Measurements from ENCODE around the gene TOMM40L.
"Not testable (repeated sequence)": the region's sequence is repeated elsewhere in the genome, so short reads cannot be mapped to it uniquely, and the experiment has no call there.

TOMM40L gene

DNA sequence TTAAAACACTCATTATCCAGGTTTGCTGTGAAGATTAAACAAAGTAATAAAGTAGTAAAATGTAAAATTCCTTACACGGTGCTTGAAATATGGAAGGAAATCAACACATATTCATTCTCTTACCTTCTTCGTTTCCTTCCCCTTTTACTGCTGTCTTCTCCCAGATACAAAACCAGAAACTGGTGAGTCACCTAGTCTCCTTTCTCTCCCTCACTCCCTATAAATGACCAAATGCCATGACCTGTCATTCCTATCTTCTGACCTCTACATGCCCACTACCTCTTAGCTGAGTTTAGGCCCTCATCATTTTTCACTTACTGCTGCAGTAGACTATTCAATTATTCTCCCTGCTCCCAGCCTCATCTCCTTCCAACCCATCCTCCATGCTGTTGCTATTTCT is 16.5 kb downstream of the TOMM40L start:
- DNase-seq (ENCODE audit: low read depth, low spot score): no peak
- no peak overlapping the region for H3K4me3 ChIP-seq (ENCODE audit: low read length)

DNA sequence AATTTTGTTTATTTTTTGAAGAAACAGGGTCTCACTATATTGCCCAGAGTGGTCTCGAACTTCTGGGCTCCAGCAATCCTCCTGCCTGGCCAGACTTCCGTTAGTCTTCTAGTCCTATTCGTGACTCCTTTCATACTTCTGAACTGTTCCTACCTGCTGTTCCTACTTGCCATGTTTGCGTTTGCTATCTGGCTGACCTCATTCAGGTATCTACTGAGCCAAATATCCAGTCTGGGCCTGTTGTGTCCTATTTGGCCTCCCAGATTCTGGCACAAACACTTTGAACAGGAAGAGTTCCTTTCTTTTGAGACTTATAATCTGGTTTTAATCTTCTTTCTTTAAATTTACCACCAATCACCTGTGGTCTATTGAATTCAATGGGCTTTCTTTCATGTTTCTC is 19.0 kb downstream of the TOMM40L start:
- no peak for DNase-seq (ENCODE audit: low read depth, low spot score)
- H3K4me3 ChIP-seq (ENCODE audit: low read length): no peak overlapping the region

GRCh38 chr1:161250100-161250499 is 24.2 kb downstream of the TOMM40L start:
- H3K4me3 ChIP-seq (ENCODE audit: low read length); DNase-seq (ENCODE audit: low read depth, low spot score): not testable (repeated sequence)

DNA sequence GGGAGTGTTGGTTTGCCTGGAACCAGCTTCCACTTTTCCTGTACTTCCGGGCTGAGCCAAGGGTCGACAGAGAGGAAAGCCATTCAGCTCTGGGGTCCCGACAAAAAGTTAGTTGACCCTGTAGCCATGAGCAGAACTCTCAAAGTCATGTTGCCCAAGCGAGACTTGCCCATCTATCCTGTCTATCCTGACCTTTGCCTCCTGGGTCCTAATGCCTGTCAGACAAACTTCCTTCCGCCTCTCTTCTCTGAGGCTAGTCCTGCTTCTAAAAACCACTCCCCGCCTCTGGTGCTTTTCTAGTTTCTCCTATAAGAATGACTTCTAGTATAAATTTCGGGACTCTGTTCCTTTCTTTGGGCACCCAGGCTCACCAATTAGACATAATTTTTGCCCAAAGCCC is 25.0 kb downstream of the TOMM40L start:
- no peak for DNase-seq (ENCODE audit: low read depth, low spot score)
- H3K4me3 ChIP-seq (ENCODE audit: low read length): no peak overlapping the region

- DNase-seq (ENCODE audit: low read depth, low spot score): no peak
- no peak overlapping the region for H3K4me3 ChIP-seq (ENCODE audit: low read length)
Observed at GRCh38 chr1:161251579-161251978, 25.7 kb downstream of the TOMM40L start.

- DNase-seq (ENCODE audit: low read depth, low spot score); H3K4me3 ChIP-seq (ENCODE audit: low read length): not testable (repeated sequence)
Observed at GRCh38 chr1:161255302-161255701, 29.4 kb downstream of the TOMM40L start.

DNA sequence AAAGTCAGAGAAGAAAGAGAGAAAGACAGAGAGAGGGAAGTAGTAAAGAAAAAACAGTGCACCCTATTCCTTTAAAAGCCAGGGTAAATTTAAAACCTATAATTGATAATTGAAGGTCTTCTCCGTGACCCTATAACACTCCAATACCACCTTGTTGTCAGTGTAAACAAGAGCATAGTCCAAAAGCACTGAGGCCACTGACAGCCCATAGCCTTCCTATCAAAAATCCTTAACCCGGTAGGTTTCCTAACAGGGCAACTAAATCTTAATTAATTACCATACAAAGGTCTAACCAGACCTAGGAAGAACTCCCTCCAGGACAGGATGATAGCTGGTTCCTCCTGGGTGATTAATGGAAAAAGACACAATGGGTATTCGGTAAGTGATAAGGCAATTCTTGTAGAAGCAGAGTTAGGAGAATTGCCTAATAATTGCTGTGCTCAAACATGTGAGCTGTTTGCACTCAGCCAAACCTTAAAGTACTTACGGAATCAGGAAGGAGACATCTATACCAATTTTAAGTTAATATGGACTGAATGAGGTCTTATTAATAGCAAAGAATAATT is 30.2 kb downstream of the TOMM40L start:
- DNase-seq (ENCODE audit: low read depth, low spot score); H3K4me3 ChIP-seq (ENCODE audit: low read length): not testable (repeated sequence)

DNA sequence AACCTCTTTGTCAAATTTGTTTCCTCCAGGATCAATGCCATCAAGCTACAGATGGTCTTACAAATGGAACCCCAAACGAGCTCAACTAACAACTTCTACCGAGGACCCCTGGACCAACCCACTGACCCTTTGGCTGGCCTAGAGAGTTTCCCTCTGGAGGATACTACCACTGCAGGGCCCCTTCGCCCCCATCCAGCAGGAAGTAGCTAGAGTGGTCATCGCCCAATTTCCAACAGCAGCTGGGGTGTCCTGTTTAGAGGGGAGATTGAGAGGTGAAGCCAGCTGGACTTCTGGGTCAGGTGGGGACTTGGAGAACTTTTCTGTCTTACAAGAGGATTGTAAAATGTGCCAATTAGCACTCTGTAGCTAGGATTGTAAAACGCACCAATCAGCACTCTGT is 31.2 kb downstream of the TOMM40L start:
- H3K4me3 ChIP-seq (ENCODE audit: low read length); DNase-seq (ENCODE audit: low read depth, low spot score): not testable (repeated sequence)

GRCh38 chr1:161258439-161259344 is 32.8 kb downstream of the TOMM40L start, which contains the start of gene PCP4L1:
Gene PCP4L1, plus strand, starts transcription at chr1:161258745. Its CDS starts 230 bp downstream, at chr1:161258975.
- no peak within 1 kb of the TSS for H3K4me3 ChIP-seq (ENCODE audit: low read length)
- DNase-seq (ENCODE audit: low read depth, low spot score): no peak

- H3K4me3 ChIP-seq (ENCODE audit: low read length): no peak overlapping the region
Observed at GRCh38 chr1:161259345-161259702, 33.5 kb downstream of the TOMM40L start.

DNA sequence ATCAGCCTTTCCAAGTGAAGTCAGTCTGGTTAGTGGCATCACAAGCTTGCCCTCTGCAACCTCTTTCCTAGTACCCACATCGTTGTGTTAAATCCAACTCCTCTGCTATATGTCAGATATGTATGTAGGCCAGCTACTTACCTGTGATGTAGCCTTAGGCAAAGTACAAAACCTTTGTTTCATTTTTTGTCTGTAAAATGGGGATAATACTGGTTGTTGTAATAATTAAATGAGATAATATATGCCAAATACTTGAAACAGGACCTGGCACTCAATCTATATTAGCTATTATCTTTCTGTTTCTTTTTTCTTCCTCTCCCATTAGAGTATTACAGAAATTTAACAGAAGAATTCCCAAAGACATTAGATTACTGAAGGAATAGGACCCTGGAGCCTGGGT is 33.9 kb downstream of the TOMM40L start:
- H3K4me3 ChIP-seq (ENCODE audit: low read length): no peak overlapping the region
- DNase-seq (ENCODE audit: low read depth, low spot score): no peak

More at GRCh38 chr1:161259345-161259702, 33.5 kb downstream of the TOMM40L start:
- DNase-seq (ENCODE audit: low read depth, low spot score): no peak

- no peak overlapping the region for H3K4me3 ChIP-seq (ENCODE audit: low read length)
- DNase-seq (ENCODE audit: low read depth, low spot score): peak; percentile 5
Observed at GRCh38 chr1:161260376-161261260, 34.8 kb downstream of the TOMM40L start.

GRCh38 chr1:161261261-161262235 is 35.7 kb downstream of the TOMM40L start:
- H3K4me3 ChIP-seq (ENCODE audit: low read length): no peak overlapping the region
- DNase-seq (ENCODE audit: low read depth, low spot score): no peak

DNA sequence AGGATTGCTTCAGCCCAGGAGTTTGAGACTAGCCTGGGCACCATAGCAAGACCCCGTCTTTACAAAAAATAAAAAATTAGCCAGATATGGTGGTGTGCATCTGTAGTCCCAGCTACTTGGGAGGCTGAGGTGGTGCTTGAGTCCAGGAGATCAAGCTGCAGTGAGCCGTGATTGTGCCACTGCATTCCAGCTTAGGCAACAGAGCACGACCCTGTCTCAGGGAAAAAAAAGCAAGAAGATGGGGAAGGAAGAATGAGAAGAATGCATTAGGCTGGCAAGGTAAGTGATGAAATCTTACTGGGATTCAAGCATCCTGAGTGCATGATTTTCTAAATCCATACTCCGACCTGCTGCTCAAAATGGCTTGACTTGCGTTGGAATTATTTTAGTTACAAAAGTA is 39.4 kb downstream of the TOMM40L start:
- no peak for DNase-seq (ENCODE audit: low read depth, low spot score)
- no peak overlapping the region for H3K4me3 ChIP-seq (ENCODE audit: low read length)

DNA sequence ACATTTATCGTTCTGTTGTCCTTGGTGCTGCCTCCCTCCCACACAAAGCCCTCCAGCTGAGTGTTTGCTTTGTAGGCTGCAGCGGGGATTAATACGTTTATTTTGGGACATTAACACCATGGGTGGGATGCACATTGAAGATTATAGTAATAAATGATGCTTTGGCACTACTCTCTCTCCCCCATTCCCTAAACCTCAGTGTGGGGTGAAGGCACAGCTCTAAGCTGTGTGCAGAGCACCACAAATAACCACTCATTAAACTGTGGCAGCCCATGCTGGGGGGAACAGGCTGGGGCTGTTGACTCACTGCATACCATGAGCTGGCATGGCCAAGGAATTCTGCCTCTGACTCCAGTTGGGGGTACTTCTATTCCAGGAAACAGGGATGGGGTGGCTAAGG is 40.3 kb downstream of the TOMM40L start:
- no peak for DNase-seq (ENCODE audit: low read depth, low spot score)
- H3K4me3 ChIP-seq (ENCODE audit: low read length): no peak overlapping the region

- DNase-seq (ENCODE audit: low read depth, low spot score): no peak
- H3K4me3 ChIP-seq (ENCODE audit: low read length): no peak overlapping the region
Observed at GRCh38 chr1:161266836-161267235, 41.0 kb downstream of the TOMM40L start.

- no peak overlapping the region for H3K4me3 ChIP-seq (ENCODE audit: low read length)
- DNase-seq (ENCODE audit: low read depth, low spot score): no peak
Observed at GRCh38 chr1:161267321-161267720, 41.5 kb downstream of the TOMM40L start.

GRCh38 chr1:161273402-161273801 is 47.5 kb downstream of the TOMM40L start:
- no peak for DNase-seq (ENCODE audit: low read depth, low spot score)

GRCh38 chr1:161274874-161275273 is 49.0 kb downstream of the TOMM40L start:
- no peak overlapping the region for H3K4me3 ChIP-seq (ENCODE audit: low read length)
- no peak for DNase-seq (ENCODE audit: low read depth, low spot score)

More at GRCh38 chr1:161273402-161273801, 47.5 kb downstream of the TOMM40L start:
- no peak overlapping the region for H3K4me3 ChIP-seq (ENCODE audit: low read length)
